ENCODE data around the gene MCF2L2.
A peak's percentile ranks its signal among the peaks of the same experiment; 100 is the strongest.
"Not testable (repeated sequence)": the region's sequence is repeated elsewhere in the genome, so short reads cannot be mapped to it uniquely, and the experiment has no call there.

The MCF2L2 gene

DNA sequence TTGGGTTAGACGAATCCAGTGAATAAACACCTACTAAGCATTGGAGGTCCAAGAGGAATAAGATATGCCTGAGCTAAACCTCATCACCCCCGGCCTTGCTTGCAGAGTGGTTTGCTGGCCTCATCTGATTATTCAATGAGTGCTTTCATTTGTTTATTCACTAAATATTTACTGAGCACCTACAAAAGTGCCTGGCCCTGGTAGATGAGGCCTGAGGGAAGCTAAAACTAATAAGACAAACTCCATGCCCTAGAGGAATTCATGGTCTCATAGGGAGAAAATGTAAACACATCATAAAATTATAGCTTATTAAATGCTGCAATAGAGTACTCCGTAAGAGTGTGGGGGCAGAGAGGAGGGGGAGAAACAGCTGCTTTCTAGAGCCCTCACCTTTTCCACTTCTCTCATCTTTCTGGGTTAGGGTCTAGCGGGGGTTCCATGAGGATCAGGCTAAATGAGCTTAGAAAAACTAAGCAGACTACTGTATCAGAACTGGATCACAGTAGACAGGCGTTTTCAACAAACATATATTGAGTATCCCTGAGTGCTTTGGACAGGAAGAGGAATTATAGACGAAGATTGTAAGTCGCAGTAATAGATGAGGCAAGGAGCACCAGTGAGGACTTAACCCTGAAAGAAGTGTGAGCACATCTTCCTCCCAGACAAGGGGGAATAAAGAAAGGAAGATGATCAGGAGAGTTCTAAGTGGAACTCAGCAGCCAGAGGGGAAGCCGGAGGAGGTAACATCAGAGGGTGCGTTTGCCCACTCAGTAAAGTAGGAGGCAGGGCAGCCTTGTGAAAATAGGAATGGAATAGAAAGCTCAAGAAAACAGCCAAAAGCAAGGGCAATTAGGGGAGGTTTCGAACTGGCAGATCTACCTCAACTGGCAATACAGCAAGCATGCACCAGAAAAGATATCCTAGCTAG, 234.4 kb downstream of the MCF2L2 start:
- no peak for DNase-seq

DNA sequence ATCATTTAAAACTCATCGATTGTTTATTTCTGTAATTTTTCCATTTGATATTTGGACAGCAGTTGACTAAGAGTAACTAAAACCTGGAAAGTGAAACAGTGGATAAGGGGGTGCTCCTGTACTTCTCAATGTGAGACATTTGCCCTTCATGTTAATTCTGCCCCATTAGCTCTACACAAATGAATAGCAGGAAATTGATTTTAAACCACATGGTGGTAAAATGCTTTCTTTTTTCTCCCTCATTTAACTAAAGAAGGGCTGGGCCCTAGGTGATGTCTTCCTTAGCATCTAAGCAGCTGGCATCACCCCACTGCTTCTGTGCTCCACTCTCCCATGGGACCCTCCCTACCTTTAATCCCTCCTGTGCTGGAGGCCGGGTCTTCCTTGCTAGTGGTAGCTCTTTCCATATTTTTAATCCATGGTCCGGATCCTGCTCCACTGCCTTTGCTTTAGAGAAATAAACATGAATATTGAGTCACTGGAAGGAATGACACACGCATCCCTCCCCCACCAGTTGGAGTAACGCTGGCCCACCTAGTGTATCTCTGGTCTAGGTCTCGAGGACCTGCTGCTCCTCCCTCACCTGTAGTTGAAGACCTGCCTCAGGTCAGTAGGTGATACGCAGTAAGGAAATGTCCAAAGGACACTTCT, 235.6 kb downstream of the MCF2L2 start:
- no peak for DNase-seq

DNA sequence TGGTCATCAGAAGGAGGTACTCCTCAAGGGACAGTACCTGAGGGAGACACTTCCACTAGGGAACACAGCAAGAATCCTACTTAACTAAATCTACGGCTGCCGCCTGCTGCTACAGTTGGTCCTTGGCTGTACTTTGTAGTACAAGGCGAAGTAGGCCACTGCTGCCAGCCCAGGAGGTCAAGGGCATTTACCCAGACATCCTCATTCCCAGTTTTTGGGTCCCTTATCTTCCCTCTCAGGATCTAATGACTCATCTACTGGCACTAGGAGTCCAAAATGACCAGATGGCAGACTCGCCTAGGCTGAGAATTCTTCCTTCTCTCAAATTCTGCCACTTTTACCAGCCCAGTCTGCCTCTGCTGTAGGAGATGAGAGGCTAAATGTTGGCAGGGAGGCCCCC, 238.8 kb downstream of the MCF2L2 start:
- DNase-seq, result no peak

DNA sequence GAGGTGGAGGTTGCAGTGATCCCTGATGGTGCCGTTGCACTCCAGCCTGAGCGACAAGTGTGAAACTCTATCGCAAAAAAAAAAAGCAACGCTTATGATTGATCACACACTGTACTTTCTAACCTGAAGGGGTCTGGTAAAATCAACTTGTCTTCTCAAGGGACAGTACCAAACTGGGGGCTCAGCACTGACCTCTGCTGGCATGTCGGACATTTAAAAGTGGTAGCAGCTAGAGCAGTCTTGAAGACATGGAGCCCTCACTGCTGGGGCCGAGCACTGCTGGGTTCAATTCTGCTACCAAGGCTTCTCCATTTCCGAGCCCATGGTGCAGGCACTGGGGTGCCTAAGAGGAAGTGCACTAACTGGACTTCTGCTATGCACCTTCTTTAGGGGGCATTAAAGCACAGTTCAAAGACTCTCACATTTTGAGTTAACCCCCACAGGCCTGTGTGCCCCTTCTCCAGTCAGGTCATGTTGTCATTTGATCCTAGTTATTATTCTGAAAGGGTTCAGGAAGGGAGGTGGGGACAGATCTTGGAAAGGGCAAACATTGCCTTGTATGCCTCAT, 239.4 kb downstream of the MCF2L2 start:
- peak; percentile 68 for DNase-seq

DNA sequence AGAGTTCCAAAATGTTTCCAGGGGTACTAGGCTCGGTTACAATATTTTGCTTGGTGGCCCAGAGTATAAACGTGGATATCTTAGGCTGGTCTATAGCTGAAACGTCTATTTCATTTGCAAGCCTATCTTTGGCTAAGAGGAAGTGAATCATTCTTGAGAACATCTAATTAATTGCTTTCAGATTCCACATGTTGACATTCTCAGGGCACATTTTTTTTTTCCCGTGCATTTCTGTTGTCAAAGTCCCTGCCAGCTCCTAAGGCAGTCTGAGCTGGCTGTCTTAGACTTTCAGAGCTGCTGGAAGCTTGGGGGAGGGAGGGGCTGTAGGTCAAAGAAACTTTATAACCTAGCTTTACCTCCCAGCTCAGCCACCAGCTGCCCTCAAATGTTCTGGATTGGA, 242.7 kb downstream of the MCF2L2 start:
- DNase-seq, result no peak

DNA sequence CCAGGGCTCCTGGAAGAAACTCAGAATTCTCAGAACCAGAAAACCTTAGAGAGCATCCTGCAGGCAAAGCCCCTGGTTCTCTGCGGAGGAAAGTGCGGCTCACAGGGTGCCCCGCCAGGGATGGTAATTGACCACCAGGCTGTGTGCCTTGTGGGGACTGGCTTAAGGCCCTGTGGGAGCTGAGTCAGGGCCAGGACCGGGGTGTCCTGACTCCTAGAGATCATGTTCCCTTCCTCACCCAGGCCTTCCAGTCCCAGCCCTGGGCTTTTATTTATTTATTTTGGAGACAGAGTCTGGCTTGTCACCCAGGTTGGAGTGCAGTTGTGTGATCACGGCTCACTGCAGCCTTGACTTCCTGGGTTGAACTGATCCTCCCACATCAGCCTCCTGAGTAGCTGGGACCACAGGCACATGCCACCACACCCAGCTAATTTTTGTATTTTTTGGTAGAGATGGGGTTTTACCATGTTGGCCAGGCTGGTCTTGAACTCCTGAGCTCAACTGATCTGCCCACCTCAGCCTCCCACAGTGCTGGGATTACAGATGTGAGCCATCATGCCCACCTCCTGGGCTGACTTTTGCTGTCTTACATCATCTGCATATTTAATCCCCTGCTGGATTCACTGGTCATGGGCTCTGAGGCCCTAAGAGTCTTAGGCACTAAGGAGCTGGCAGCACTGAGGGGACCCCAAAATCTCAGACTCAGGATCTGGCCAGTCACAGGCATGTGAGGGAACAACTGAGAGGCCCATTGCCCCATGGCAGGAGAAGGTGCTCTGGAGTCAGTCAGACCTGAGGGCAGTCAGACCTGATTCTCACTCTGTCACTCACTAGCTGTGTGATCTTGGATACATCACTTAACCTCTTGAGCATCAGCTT, 245.4 kb downstream of the MCF2L2 start:
- DNase-seq, result no peak

DNA sequence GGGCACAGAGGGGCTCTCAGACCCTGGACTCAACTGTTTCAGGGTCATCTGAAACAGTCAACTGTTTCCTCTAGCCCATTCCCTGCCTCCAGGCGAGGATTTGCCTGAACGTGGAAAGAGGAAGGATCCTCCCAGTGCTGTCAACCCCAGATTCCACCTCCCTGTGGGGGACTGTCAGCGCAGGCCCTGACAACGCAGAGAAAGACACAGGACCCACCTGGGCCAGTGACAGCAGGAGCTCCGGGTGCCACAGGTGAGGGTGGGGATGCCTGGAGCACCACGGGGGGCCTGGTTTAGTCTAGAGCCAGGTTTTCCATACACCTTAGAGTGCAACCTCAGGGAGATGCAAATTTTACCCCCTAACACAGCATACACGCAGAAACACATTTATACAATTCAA, 246.3 kb downstream of the MCF2L2 start:
- no peak for DNase-seq

DNA sequence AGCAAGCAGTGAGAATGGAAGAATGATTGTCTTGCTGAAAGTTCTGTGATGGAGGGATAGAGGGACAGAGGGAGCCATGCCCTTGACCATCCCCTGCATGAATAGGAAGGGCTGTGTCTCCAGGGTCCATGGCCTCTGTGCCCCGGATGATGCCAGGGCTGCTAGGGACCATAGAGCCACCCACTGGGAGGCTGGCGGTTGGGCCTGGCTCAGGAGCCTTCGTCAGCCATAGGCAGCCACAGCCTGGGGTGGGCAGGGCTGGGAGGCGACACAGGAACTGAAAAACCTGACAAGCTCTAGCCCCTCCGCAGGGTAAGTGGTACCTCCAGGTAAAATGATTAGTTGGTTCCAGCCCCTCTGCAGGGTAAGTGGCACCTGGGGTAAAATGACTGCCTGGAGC, 246.8 kb downstream of the MCF2L2 start:
- DNase-seq, result no peak

DNA sequence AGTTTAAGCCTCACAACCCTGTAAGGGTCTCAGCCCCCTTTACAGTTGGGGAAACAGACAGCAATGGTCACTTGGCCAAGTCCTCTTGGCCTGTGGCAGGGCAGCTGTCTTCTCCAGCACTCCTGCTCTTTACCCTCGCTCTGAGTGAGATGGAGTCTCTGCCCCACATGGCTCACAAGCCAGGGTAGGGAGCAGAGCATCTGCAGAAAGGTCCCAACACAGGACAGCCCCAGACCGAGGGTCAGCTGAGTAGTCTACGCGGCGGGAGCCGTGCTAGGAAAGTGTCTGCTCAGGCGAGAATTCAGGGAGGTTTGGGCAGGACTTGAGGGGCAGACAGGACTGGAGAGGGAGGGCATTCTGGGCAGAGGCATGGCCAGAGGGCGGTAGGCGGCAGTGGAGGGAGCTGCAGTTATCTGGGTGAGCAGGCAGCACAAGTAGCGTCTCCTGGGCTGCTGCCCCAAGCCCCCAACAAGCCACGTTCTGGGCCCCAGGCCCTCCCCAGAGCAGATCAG, 247.6 kb downstream of the MCF2L2 start:
- DNase-seq, result no peak

DNA sequence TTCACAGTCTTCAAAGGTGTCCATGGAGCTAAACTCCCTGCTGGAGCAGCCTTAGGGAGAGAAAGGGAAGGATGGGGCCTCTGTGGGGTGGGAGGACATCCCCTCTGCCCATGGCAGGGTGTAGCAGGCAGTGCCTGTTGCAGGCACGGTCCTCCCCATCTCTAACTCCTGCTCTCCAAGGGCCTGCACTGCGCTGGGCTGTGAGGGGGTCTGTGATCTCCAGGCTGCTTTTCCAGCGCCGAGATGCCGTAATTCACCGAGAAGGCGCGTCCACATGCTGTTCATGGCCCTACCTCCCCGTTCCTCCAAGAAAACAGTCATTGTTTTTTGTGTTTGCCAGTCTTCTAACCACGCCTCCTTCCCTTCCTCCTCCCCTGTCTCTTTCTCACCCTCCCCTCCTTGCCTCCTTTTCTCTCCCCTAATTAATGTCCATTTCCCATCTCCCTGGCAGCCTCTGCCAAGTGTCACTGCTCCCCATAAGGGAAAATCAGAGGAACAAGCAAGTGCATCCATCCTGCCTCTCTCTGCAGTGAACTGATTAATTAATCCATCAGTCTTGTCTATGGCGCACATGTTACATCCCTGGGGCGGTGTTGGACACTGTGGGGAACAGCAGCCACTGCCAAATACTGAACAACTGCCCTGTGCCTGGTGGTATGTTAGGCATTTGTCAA, 248.2 kb downstream of the MCF2L2 start:
- no peak for DNase-seq

DNA sequence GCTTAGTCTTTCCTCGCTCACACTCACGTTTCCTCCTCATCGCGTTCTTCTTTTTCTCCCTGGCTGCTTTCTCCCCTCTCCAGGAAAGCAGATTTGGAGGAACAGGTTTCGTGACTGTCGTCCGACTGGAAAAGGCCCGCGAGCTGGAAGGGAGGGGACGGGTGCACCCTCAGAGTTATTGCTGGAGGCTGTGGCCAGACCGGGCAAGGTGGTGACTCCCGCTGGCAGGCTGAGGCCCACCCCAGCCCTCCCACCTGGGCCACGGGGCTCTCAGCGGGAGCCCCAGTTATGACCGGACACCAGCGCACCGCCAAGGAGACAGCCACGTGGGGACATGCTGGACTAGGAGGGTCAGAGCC, 248.9 kb downstream of the MCF2L2 start:
- not testable (repeated sequence) for DNase-seq

DNA sequence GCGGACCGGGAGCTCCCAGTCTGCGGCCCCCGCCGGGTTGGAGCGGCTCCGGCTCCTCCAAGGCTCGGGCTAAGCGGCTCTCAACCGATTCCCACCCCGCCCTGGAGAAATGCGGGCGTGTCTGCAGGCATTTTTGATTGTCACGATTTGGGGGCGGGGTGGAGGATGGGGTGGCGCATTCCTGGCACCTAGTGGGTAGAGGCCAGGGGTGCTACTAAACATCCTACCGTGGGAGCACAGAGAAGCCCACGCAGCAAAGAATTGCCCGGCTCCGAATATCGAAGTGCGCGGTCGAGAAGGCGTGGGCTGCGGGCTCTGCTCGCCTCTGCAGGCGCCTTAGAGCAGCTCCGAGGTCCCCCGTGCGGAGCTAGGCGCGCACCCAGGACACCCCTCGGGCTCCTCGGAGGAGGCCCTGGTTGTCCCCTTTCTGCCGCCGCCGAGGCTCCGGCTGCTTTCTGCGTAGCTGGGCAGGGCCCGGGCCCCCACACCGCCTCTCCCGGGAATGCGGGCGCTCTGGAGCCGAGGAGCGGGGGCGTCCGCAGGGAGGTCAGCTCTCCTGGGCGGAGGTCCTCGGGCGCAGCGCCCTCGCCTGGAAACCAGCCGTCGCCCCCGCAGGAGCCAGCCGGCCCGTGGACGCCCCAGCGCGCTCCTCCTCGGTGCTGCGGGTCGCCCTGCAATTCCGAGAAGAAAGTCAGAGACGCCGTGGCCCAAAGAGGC, 249.4 kb downstream of the MCF2L2 start:
- peak; percentile 75 for DNase-seq

DNA sequence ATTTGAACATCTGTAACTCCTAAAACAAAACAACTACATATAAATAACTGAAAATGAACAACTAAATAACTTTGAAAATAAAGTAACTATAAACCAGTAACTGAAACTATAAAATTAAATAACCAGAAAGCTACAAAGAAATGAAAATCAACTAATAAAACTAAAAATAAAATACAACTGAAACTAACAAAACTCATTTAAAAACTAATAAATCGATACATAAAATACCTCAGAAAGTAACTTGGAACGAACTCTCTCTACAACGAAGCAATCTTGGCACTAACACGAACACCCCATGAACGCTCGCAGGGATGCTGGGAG, 249.9 kb downstream of the MCF2L2 start:
- DNase-seq, result no peak

DNA sequence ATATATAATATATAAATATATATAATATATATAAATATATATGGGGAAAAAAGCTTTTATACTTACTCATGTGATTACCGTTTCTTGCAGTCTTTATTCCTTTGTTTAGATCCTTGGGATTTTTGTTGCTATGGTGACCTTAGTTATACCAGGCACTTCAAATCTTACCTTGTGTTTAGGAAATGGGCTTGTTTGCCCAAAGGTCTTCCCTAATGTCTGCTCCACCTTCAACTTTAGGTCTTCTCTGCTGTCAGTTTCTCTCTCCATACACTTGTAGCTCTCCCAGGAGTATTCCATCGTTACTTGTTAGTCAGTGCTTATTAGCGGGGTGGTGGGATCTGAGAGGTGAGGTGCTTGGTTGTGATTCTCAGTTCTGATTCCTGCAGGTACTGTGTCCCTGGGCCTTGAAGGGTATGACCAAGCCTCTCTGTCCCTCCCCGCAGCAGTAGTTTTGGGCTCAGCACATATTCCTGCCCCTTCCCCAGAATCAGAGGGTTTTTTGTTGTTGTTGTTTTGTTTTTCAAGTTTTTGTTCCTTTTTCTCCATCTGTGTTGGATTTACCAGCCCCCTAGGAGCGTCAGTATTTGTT, 256.3 kb downstream of the MCF2L2 start:
- no peak for DNase-seq

DNA sequence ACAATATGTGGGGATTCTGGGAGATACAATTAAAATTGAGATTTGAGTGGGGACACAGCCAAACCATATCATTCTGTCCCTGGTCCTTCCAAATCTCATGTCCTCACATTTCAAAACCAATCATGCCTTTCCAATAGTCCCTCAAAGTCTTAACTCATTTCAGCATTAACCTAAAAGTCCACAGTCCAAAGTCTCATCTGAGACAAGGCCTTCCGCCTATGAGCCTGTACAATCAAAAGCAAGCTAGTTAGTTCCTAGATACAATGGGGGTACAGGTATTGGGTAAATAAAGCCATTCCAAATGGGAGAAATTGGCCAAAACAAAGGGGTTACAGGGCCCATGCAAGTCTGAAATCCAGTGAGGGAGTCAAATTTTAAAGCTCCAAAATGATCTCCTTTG, 260.4 kb downstream of the MCF2L2 start:
- DNase-seq, result not testable (repeated sequence)

DNA sequence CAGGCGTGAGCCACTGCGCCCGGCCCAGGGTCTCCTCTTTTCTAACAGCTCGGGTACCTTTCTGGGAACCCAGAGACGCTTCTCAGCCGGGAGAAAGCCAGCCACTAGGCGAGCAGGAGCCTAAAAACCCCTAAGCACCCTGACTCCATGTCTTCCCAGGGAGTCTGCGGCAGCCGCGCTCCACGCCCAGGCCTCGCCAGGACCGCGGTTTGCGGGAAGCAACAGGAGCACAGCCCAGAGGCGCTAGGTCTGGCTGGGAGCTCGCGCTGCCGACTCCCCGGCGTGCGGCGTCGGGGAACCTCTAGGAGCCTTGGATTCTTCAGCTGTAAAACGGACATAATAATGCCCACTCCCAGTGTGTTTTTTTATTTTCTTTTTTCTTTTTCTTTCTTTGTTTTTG, 264.9 kb downstream of the MCF2L2 start:
- DNase-seq, result no peak

DNA sequence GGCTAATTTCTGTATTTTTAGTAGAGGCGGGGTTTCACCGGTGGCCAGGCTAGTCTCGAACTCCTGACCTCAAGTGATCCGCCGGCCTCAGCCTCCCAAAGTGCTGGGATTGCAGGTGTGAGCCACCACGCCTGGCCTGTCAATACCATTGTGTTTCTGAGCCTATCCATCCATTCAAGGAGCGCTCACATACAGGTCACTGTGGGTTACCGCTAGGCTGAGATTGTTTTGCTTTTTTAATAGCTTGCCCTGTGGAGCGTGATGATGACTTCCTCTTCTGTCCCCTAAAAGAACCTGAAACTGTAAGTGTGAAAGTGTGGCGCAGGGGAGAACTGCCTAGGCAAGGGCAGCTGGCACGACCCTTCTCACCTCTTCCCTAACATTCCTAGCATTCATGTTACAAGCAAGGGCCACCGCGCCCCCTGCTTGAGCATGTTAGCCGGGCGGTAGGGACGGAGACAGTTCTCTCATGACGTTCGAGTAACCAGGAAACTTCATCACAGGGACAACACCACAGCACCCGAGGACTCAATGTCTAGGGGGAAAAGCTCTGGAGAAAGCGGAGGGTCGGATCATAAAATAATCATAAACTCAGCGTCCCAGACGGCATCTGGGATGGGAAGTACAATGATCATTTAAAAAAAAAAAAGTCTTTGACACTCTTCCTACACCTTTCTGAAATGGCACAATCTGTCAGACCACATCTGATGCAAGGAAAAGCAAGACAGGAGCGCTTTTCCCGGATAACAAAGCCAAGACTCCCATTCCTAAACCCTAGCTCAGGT, 266.7 kb downstream of the MCF2L2 start:
- DNase-seq, result peak; percentile 66

DNA sequence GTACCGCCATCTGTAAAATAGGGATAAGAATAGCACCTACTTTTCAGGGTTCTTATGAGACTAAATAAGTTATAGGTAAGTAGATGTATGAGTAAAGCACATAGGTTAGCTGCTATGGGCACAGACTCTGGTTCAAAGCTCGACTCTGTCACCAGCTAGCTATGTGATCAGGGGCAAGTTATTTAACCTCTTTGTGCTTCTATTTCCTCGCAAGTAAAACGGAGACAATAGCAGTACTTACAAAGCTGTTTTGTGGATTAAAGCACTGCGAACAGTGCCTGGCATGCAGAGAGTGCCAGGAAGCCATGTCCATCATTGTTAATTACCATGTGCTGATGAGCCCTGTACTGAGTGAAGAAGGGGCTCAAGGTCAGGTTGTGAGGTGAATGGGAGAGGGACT, 267.8 kb downstream of the MCF2L2 start:
- DNase-seq, result no peak

DNA sequence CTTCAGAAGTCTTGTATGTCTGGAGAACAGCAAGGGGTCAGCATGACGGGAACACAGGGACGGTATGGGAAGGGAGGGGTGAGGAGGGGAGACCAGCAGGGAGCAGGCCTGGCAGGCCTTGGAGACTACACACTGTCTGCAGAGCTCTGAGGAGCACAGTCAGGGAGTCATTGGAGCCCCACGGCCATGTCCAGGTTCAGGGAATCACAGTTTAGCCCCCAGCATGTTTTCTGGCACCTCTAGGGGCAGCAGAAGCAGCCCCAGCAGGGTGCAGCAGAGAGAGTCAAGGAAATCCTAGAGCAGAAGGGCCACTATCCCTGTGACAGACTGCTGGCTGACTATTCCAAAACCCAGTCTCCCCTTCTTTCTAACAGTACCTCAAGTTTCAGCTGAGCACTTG, 269.1 kb downstream of the MCF2L2 start:
- no peak for DNase-seq

DNA sequence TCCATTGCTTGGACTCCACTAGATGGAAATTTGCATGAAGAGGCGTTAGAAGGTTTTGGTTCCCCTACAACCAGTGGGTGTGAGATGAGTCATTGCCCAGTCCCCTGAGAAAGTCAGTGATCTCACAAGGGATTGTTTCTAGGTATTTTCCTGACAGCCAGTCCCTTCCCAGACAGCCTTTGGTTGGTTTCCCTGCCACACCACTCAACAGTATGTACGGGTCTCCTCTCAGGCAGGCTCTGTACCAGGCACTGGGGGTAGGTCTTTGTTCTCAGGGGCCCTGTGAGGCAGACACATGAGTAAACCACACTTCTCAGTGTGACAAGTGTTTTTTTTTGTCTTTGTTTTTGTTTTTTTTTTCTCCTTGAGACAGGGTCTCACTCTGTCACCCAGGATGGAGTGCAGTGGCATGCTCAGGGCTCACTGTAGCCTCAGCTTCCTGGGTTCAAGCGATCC, 269.8 kb downstream of the MCF2L2 start:
- peak; percentile 71 for DNase-seq

Data from activated effector memory CD4-positive, alpha-beta T cell treated with anti-CD3 and anti-CD28 coated beads, Interleukin-2, amount 50 U/mL, for 16 hours (primary cell).